GM12874 (cell line): Measurements from ENCODE around the gene C2CD4D.

Source experiments
- CTCF ChIP-seq: IDR thresholded peaks from 2 replicates; pipeline ENCODE4 v1.5.1; 2011; ENCODE audit warnings: low read depth, mild to moderate bottlenecking, control low read depth, low read length, moderate library complexity; ENCODE audit not compliant: insufficient read depth

C2CD4D gene

GRCh38 chr1:151859891-151860293, 20.3 kb upstream of the C2CD4D start:
- no peak for TF ChIP-seq CTCF

- no peak for TF ChIP-seq CTCF
Observed at GRCh38 chr1:151858886-151859665, 19.5 kb upstream of the C2CD4D start.

- no peak for TF ChIP-seq CTCF
Observed at GRCh38 chr1:151858030-151858746, 18.6 kb upstream of the C2CD4D start.

GRCh38 chr1:151855933-151856332, 16.3 kb upstream of the C2CD4D start:
- no peak for TF ChIP-seq CTCF

- no peak for TF ChIP-seq CTCF
Observed at GRCh38 chr1:151854658-151855057, 15.0 kb upstream of the C2CD4D start.

- no peak for TF ChIP-seq CTCF
Observed at GRCh38 chr1:151853411-151853943, 13.9 kb upstream of the C2CD4D start, which contains the start of gene THEM5. TSS of gene THEM5 (minus strand) at chr1:151853712. CDS start at chr1:151853565, 147 bp downstream.

GRCh38 chr1:151852733-151853132, 13.1 kb upstream of the C2CD4D start:
- no peak for TF ChIP-seq CTCF
